ENCODE measurements around the gene ELK4. TPM values are rescaled to one million over a fixed set of nuclear protein-coding genes. Genes with fewer than 3 reads are reported as not detected.
A peak's percentile ranks its signal among the peaks of the same experiment; 100 is the strongest.

ELK4 gene
- total RNA-seq, 1 donor from 2014 or later, result 68.8 TPM

GRCh38 chr1:205613854-205614412 lies 17.9 kb downstream of the ELK4 start:
- no peaks in the 10 kb centered on the region for H3K27me3 Mint-ChIP-seq (ENCODE audit: low read depth)
- H3K27ac Mint-ChIP-seq, result no peak overlapping the region
- no peak for DNase-seq (ENCODE audit: low spot score)
- no peaks in the 10 kb centered on the region for H3K9me3 Mint-ChIP-seq
- intact Hi-C loops (cut with micrococcal nuclease), result no loop called here
- H3K36me3 Mint-ChIP-seq (ENCODE audit: low read depth), result peaks cover 74% of the 10 kb centered on the region
- peaks cover 43% of the 10 kb centered on the region for H3K4me1 Mint-ChIP-seq (ENCODE audit: low read depth)
- no peak overlapping the region for H3K4me3 Mint-ChIP-seq (ENCODE audit: low read depth)

- Mint-ChIP-seq H3K9me3 (no peaks in the 10 kb centered on the region), H3K36me3 (ENCODE audit: low read depth) (peaks cover 84% of the 10 kb centered on the region), H3K4me1 (ENCODE audit: low read depth) (peaks cover 48% of the 10 kb centered on the region), H3K27ac (no peak overlapping the region), H3K27me3 (ENCODE audit: low read depth) (no peaks in the 10 kb centered on the region), H3K4me3 (ENCODE audit: low read depth) (no peak overlapping the region)
- DNase-seq (ENCODE audit: low spot score), result no peak
- intact Hi-C loops (cut with micrococcal nuclease), result no loop called here
Measured at GRCh38 chr1:205612556-205612955, 19.3 kb downstream of the ELK4 start.

GRCh38 chr1:205612104-205612503 lies 19.7 kb downstream of the ELK4 start:
- no peaks in the 10 kb centered on the region for H3K27me3 Mint-ChIP-seq (ENCODE audit: low read depth)
- peaks cover 82% of the 10 kb centered on the region for H3K36me3 Mint-ChIP-seq (ENCODE audit: low read depth)
- H3K4me1 Mint-ChIP-seq (ENCODE audit: low read depth), result peaks cover 48% of the 10 kb centered on the region
- no peaks in the 10 kb centered on the region for H3K9me3 Mint-ChIP-seq
- H3K27ac Mint-ChIP-seq, result no peak overlapping the region
- no peak for DNase-seq (ENCODE audit: low spot score)
- no peak overlapping the region for H3K4me3 Mint-ChIP-seq (ENCODE audit: low read depth)
- intact Hi-C loops (cut with micrococcal nuclease), result no loop called here

GRCh38 chr1:205610901-205611466 lies 20.8 kb downstream of the ELK4 start:
- intact Hi-C loops (cut with micrococcal nuclease), result loop anchor here (1.0 kb wide), 1 partner anchor 20 kb away; no protein-coding TSS in a partner anchor
- DNase-seq (ENCODE audit: low spot score), result no peak
- no peaks in the 10 kb centered on the region for H3K27me3 Mint-ChIP-seq (ENCODE audit: low read depth)
- H3K4me3 Mint-ChIP-seq (ENCODE audit: low read depth), result peak overlapping the region; percentile 8
- peaks cover 43% of the 10 kb centered on the region for H3K4me1 Mint-ChIP-seq (ENCODE audit: low read depth)
- H3K27ac Mint-ChIP-seq, result peak overlapping the region; percentile 72
- H3K36me3 Mint-ChIP-seq (ENCODE audit: low read depth), result peaks cover 75% of the 10 kb centered on the region
- no peaks in the 10 kb centered on the region for H3K9me3 Mint-ChIP-seq

GRCh38 chr1:205610036-205610435 lies 21.8 kb downstream of the ELK4 start:
- Mint-ChIP-seq H3K27me3 (ENCODE audit: low read depth) (no peaks in the 10 kb centered on the region), H3K4me3 (ENCODE audit: low read depth) (no peak overlapping the region), H3K27ac (no peak overlapping the region), H3K36me3 (ENCODE audit: low read depth) (peaks cover 68% of the 10 kb centered on the region), H3K9me3 (no peaks in the 10 kb centered on the region), H3K4me1 (ENCODE audit: low read depth) (peaks cover 37% of the 10 kb centered on the region)
- intact Hi-C loops (cut with micrococcal nuclease), result no loop called here
- DNase-seq (ENCODE audit: low spot score), result no peak

- Mint-ChIP-seq H3K4me1 (ENCODE audit: low read depth) (peaks cover 30% of the 10 kb centered on the region), H3K27ac (no peak overlapping the region), H3K36me3 (ENCODE audit: low read depth) (peaks cover 53% of the 10 kb centered on the region), H3K9me3 (no peaks in the 10 kb centered on the region), H3K4me3 (ENCODE audit: low read depth) (no peak overlapping the region), H3K27me3 (ENCODE audit: low read depth) (no peaks in the 10 kb centered on the region)
- intact Hi-C loops (cut with micrococcal nuclease), result no loop called here
- DNase-seq (ENCODE audit: low spot score), result no peak
Measured at GRCh38 chr1:205604825-205605505, 26.8 kb downstream of the ELK4 start.

- Mint-ChIP-seq H3K27ac (no peak overlapping the region), H3K36me3 (ENCODE audit: low read depth) (peaks cover 48% of the 10 kb centered on the region), H3K4me3 (ENCODE audit: low read depth) (no peak overlapping the region), H3K9me3 (no peaks in the 10 kb centered on the region), H3K27me3 (ENCODE audit: low read depth) (no peaks in the 10 kb centered on the region), H3K4me1 (ENCODE audit: low read depth) (peaks cover 30% of the 10 kb centered on the region)
- no peak for DNase-seq (ENCODE audit: low spot score)
- intact Hi-C loops (cut with micrococcal nuclease), result no loop called here
Measured at GRCh38 chr1:205604059-205604458, 27.8 kb downstream of the ELK4 start.

GRCh38 chr1:205601205-205601604 lies 30.6 kb downstream of the ELK4 start:
- Mint-ChIP-seq H3K27me3 (ENCODE audit: low read depth) (no peaks in the 10 kb centered on the region), H3K36me3 (ENCODE audit: low read depth) (peaks cover 46% of the 10 kb centered on the region), H3K4me1 (ENCODE audit: low read depth) (peaks cover 24% of the 10 kb centered on the region), H3K27ac (no peak overlapping the region), H3K4me3 (ENCODE audit: low read depth) (no peak overlapping the region), H3K9me3 (no peaks in the 10 kb centered on the region)
- intact Hi-C loops (cut with micrococcal nuclease), result loop anchor here (2.0 kb wide), 1 partner anchor 30 kb away; no protein-coding TSS in a partner anchor
- no peak for DNase-seq (ENCODE audit: low spot score)

GRCh38 chr1:205600085-205600484 lies 31.7 kb downstream of the ELK4 start:
- Mint-ChIP-seq H3K27ac (peak overlapping the region; percentile 42), H3K27me3 (ENCODE audit: low read depth) (no peaks in the 10 kb centered on the region), H3K4me1 (ENCODE audit: low read depth) (peaks cover 32% of the 10 kb centered on the region), H3K36me3 (ENCODE audit: low read depth) (peaks cover 52% of the 10 kb centered on the region), H3K9me3 (no peaks in the 10 kb centered on the region), H3K4me3 (ENCODE audit: low read depth) (no peak overlapping the region)
- no peak for DNase-seq (ENCODE audit: low spot score)
- intact Hi-C loops (cut with micrococcal nuclease), result loop anchor here (2.0 kb wide), 1 partner anchor 31 kb away; no protein-coding TSS in a partner anchor

GRCh38 chr1:205599669-205600042 lies 32.2 kb downstream of the ELK4 start:
- Mint-ChIP-seq H3K9me3 (no peaks in the 10 kb centered on the region), H3K4me3 (ENCODE audit: low read depth) (no peak overlapping the region), H3K27ac (peak overlapping the region; percentile 42), H3K4me1 (ENCODE audit: low read depth) (peaks cover 32% of the 10 kb centered on the region), H3K36me3 (ENCODE audit: low read depth) (peaks cover 51% of the 10 kb centered on the region), H3K27me3 (ENCODE audit: low read depth) (no peaks in the 10 kb centered on the region)
- DNase-seq (ENCODE audit: low spot score), result no peak
- intact Hi-C loops (cut with micrococcal nuclease), result loop anchor here (2.0 kb wide), 1 partner anchor 31 kb away; no protein-coding TSS in a partner anchor

GRCh38 chr1:205598841-205599668 lies 32.8 kb downstream of the ELK4 start:
- Mint-ChIP-seq H3K4me3 (ENCODE audit: low read depth) (no peak overlapping the region), H3K27ac (no peak overlapping the region), H3K9me3 (no peaks in the 10 kb centered on the region), H3K27me3 (ENCODE audit: low read depth) (no peaks in the 10 kb centered on the region), H3K36me3 (ENCODE audit: low read depth) (peaks cover 49% of the 10 kb centered on the region), H3K4me1 (ENCODE audit: low read depth) (peaks cover 32% of the 10 kb centered on the region)
- intact Hi-C loops (cut with micrococcal nuclease), result no loop called here
- DNase-seq (ENCODE audit: low spot score), result no peak

GRCh38 chr1:205597691-205598314 lies 34.0 kb downstream of the ELK4 start:
- Mint-ChIP-seq H3K4me1 (ENCODE audit: low read depth) (peaks cover 37% of the 10 kb centered on the region), H3K27ac (no peak overlapping the region), H3K4me3 (ENCODE audit: low read depth) (no peak overlapping the region), H3K27me3 (ENCODE audit: low read depth) (no peaks in the 10 kb centered on the region), H3K9me3 (no peaks in the 10 kb centered on the region), H3K36me3 (ENCODE audit: low read depth) (peaks cover 42% of the 10 kb centered on the region)
- no peak for DNase-seq (ENCODE audit: low spot score)
- intact Hi-C loops (cut with micrococcal nuclease), result no loop called here

Data from activated T-helper 2 cell treated with anti-CD3 and anti-CD28 coated beads, Interferon-gamma antibody, Interleukin-2, Interleukin-4, amounts not matched to agents 10 μg/mL and 5 μg/mL and 100 μg/mL, durations not matched to agents 14 hours and 24 hours and 36 hours (primary cell).